ENCODE measurements around the gene COL6A2. TPM values are rescaled to one million over a fixed set of nuclear protein-coding genes. Genes with fewer than 3 reads are reported as not detected.
"Not testable (repeated sequence)": the region's sequence is repeated elsewhere in the genome, so short reads cannot be mapped to it uniquely, and the experiment has no call there.

Gene COL6A2
- total RNA-seq, 1 experiment from 2014 or later: 421 TPM

- no peak for DNase-seq (ENCODE audit: low read depth)
Measured at GRCh38 chr21:46141767-46142581, 44.1 kb downstream of the COL6A2 start.

GRCh38 chr21:46142582-46143473 lies 44.9 kb downstream of the COL6A2 start:
- no peak for DNase-seq (ENCODE audit: low read depth)

GRCh38 chr21:46144464-46145070 lies 46.7 kb downstream of the COL6A2 start:
- no peak for DNase-seq (ENCODE audit: low read depth)

DNA sequence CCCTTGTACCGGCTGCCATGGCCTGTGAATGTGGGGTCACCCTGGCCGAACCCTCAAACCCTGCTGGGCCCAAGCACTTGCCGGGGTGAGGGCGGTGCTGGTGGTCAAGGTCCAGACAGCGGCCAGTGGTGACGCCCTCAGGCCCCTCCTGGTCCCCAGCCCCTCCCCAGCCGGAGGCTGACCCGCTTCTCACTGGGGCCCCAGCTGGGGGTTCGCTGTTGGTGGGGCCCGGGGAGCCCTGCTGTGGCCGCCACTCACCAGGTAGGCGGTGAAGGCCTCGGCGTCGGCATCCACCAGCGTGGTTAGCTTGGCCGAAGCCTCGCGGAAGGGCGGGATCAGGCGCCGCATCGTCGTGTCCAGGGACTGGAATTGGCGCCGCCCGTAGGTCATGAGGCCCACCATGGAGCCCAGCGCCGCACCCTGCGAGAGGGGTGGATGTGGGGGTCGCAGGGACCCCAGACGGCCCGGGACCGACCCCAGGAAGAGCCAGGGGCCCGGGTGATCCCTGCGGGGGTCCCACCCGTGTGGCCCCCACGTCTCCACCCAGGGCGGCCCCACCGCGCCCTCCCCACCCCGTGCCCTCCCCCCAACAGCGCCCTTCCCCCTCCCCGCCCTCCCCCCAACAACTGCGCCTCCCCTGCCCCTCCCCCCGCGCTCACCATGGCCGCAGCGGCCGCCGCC lies 47.4 kb downstream of the COL6A2 start:
- DNase-seq (ENCODE audit: low read depth): no peak

GRCh38 chr21:46145840-46146691 lies 48.2 kb downstream of the COL6A2 start:
- no peak for DNase-seq (ENCODE audit: low read depth)

- no peak for DNase-seq (ENCODE audit: low read depth)
Measured at GRCh38 chr21:46146856-46147255, 48.9 kb downstream of the COL6A2 start.

- not testable (repeated sequence) for DNase-seq (ENCODE audit: low read depth)
Measured at GRCh38 chr21:46147429-46147828, 49.5 kb downstream of the COL6A2 start.

- DNase-seq (ENCODE audit: low read depth): no peak
Measured at GRCh38 chr21:46148106-46148505, 50.2 kb downstream of the COL6A2 start.

DNA sequence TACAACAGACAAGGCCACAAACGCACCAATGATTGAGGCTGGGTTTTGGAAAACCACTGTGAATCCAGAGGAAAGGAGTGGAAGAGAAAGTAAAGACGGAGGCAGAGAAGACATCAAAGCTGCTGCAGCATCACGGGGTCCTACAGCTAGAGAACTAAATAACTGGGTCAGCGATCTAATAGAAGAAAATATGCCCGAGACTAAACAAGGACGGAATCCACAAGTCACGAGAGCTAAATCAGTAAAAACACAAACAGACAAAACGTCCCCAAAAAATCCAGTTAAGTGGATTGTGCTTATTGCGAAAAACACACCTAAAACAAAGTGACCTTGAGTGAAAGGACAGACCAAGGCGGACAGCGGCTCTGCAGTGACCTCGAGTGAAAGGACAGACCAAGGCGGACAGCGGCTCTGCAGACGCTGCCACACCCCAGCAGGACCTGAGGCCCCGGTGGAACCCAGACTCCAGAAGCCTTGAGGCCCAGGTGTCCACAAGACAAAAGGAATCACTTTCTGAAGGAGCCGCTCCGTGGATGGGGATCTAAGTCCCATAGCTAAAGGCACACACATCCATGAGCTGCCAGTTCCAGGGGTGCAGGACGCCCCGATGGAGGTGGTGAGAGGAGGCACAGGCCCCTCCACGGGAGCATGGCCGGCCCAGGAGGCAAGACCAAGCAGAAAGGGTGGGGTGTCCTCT lies 51.4 kb downstream of the COL6A2 start:
- no peak for DNase-seq (ENCODE audit: low read depth)

DNA sequence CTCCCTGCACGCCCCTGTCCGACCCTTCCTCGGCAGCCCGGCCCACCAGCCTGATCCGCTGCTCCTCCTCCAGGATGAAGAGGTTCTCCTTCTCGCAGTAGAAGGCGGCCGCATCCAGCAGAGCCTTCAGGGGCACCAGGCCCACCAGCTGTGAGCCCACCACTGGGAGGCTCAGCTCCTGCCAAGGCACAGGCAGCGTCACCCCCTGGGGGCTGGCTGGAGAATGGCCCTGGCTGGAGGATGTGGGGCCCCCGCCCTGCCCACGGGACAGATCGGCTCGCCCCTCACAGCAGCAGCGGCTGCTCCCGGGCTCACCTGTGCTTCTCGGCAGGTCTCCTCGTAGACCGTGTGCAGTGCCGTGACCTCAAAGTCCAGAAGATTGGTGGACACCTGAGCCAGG lies 52.2 kb downstream of the COL6A2 start:
- DNase-seq (ENCODE audit: low read depth): no peak

DNA sequence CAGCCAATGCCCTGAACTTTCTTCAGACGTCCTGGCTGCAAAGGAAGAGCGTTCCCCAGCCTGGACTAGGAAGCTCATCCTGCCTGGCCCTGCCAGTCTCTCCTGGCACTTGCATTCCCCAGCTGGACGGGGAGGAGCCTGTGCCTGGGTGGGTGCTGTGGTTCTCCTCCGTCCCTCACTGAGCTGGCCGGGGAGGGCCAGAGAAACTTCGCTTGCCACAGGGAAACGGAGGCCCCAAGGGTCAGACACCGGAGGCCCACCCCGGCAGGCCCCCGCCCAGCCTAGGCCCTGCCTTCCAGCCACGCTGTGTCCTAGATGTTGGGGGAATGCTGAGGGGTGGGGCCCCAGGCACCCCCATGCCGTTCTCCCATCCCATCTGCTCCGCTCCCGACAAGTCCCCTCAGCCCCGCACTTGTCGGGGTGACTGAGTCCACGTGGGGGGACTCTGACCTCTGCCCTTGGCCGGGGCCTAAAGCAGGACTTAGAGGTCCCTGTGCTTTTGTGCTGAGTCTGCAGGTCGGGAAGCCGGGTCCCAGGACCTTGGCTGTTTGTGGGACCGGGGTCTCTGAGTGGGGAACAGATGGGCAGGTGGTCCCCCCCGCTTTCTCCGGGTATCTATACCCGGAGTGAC lies 52.7 kb downstream of the COL6A2 start:
- DNase-seq (ENCODE audit: low read depth): no peak

DNA sequence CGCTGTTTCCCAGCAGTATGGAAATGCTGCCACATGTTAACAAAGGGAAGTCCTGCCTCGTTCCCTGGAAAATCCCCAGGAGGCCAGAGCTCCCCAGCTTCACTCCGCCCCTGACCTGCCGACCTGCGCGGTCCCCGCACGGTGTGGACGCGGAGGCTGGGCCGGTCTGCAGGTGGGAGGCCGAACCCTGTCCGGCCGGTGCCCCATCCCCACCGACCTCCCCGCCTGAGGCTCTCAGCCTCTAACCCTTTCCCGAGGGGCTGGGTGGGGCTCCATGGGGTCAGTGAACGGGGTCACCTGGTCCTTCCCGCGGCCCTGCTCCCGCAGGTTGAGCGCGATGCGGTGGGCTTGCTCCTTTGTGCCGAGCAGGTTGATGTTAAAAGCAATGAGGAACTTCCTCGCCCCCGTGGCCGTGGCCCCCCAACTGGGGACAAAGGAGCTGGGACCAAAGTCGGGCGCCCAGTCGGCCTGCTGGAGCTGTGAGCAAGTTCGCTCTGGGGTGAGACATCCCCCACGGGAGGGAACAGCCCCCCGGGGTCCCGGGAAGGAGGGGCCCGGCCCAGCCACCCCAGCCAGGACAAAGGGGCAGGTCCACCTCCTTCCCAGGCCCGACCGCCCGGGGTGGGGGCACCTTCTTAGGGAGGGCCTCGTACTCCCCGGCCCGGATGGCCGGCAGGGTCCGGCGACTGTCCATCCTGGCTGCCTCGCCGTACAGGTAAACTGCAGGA lies 53.5 kb downstream of the COL6A2 start:
- DNase-seq (ENCODE audit: low read depth): no peak

GRCh38 chr21:46151989-46152926 lies 54.3 kb downstream of the COL6A2 start:
- no peak for DNase-seq (ENCODE audit: low read depth)

DNA sequence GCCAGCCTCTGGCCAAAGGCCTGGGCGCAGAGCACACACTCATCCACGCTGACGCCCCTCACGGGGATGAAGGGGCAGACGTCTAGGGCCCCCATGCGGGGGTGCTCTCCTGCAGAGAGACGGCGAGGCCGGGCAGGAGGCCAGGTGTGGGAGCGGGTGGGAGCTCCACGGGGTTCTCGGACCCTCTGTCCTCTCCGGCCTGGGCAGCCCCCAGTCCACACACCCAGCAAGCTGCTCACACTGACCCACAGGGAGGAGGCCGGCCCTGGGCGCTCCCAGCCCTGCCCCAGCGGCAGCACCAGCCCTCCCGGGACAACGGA lies 55.0 kb downstream of the COL6A2 start:
- no peak for DNase-seq (ENCODE audit: low read depth)

GRCh38 chr21:46153247-46154154 lies 55.6 kb downstream of the COL6A2 start:
- DNase-seq (ENCODE audit: low read depth): peak; percentile 28

DNA sequence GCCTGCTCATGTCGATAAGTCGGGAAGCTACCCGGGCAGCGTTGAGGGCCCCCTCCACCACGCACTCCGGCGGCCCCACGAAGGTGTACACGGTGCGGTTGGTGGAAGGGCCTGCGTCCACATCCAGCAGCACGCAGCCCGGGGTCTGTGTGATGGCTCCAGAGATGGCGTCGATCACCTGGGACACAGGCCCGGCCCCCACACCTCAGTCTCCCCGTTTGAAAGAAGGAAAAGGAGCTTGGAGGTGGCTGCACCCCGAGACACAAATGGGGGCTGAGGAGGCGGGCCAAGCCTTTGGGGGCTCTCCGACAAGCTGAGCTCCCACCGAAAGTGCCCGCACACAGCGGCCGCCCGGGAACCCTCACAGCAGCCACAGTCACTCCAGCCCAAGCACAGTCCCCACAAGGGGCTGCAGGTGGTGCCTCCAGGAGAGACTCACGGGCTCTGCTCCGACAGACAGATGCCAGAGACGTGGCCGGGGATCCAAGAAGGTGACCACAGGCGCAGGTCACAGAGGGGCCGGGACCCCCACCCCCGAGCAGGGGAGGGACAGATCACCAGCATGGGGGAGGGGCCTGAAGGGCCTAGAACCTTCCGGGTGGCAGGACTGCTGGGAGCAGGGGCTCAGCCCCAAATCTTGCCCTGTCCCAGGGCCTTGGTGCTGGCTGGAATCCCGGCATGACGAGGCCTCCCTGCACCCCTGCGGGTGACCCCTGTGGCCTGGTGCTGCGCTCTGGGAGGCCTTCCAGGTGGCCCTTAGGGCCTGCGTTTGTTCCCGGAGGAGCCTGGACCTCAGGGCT lies 56.4 kb downstream of the COL6A2 start:
- no peak for DNase-seq (ENCODE audit: low read depth)
